GM18951 (cell line): Measurements from ENCODE around the gene SPRY1.

Experiments used
- POLR2A ChIP-seq: IDR thresholded peaks from 4 replicates; pipeline ENCODE4 v1.6.1; 2011; ENCODE audit warnings: mild to moderate bottlenecking; ENCODE audit not compliant: insufficient read length, insufficient read depth; ENCODE audit errors: extremely low read depth
- in situ Hi-C: fragments of 300-500 bp; cut with MboI; formaldehyde crosslinking; loops from one replicate; pipeline ENCODE4 v1.12.0; 2022; ENCODE audit warnings: low sequenced_read_pairs, mixed read lengths, inconsistent platforms; ENCODE audit not compliant: unreplicated experiment

Gene SPRY1, protein sequence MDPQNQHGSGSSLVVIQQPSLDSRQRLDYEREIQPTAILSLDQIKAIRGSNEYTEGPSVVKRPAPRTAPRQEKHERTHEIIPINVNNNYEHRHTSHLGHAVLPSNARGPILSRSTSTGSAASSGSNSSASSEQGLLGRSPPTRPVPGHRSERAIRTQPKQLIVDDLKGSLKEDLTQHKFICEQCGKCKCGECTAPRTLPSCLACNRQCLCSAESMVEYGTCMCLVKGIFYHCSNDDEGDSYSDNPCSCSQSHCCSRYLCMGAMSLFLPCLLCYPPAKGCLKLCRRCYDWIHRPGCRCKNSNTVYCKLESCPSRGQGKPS

GRCh38 chr4:123396307-123397143 lies at the start of gene SPRY1:
Gene SPRY1, plus strand, starts transcription at chr4:123396795. Its CDS starts 4,797 bp downstream, at chr4:123401592.
- in situ Hi-C loops = loop anchor here (10.0 kb wide), 1 partner anchor 268 kb away; no protein-coding TSS in a partner anchor
- peak; percentile 34 for TF ChIP-seq POLR2A

DNA sequence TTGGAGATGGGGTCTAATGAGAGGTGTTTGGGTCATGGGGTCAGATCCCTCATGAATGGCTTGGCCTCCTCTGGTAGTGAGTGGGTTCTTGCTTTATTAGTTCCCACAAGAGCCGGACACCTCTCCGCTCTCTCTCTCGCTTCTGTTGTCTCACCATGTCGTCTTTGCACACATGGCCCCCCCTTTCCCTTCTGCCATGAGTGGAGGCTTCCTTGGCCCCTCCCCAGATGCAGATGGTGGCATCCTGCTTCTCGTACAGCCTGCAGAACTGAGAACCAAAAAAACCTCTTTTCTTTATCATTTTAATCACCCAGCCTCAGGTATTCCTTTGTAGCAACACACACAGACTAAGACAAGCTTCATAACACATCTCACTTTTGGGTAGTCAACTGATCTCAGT lies 49.6 kb upstream of the SPRY1 start:
- TF ChIP-seq POLR2A = no peak
- in situ Hi-C loops = no loop called here

- TF ChIP-seq POLR2A = no peak
- in situ Hi-C loops = no loop called here
Observed at GRCh38 chr4:123348946-123349345, 47.6 kb upstream of the SPRY1 start.

GRCh38 chr4:123349421-123350190 lies 47.0 kb upstream of the SPRY1 start:
- in situ Hi-C loops = no loop called here

GRCh38 chr4:123350191-123350544 lies 46.4 kb upstream of the SPRY1 start:
- TF ChIP-seq POLR2A = no peak
- in situ Hi-C loops = no loop called here

More at GRCh38 chr4:123349421-123350190, 47.0 kb upstream of the SPRY1 start:
- TF ChIP-seq POLR2A = no peak

GRCh38 chr4:123350726-123351125 lies 45.9 kb upstream of the SPRY1 start:
- TF ChIP-seq POLR2A = no peak
- in situ Hi-C loops = no loop called here

DNA sequence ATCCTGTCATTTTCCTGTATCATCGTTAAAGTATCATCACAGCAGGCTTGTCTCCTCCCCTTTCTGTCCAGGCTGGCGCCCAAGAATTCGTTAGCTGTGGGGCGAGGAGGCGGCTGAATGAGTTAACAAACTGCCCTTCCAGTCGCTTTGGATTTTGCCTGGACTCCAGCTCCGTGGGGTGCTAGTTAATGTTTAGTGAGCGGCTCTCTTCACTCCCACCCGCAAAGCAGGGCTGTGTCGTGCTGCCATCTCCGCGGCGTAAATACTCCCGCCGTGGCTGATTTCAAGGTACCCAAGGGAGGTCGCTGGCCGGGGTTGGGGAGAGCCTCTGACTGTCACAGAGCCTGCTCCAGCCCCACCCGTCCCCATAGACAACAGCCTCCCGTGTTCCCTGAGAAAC lies 44.9 kb upstream of the SPRY1 start:
- in situ Hi-C loops = no loop called here

DNA sequence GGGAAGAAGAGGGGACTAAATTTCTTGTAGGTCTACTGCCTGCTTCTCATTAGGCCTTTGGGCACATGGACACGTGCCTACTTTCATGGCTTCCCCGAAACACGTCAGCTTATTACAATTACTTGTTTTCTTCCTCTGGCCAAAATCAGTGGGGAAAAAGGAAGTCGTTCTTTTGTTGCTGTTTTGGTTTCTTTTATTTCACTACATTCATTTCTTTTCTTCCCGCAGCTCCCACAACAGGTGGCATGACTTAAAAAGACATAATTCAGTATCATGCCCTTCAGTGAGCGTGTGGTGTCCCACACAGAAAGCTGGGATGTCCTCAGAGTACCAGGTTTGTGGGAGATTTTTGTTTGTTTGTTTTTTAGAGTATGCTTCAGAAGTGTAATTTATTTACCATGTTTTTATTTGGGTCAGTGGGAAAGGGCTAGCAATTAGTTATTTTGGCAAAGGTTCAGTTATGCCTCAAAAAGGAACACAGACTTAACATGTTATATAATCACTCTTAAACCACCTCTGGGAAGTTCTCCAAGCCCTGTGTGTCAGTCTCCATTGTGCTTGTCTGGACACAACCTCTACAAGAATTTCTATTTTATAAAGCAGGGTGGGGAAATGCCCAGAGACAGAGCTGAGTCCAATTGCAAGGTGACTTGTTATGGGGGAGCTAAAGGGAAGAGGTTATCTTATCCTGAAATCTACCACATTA lies 44.2 kb upstream of the SPRY1 start:
- no peak for TF ChIP-seq POLR2A

More for the DNA sequence above, 44.9 kb upstream of the SPRY1 start:
- TF ChIP-seq POLR2A = no peak

DNA sequence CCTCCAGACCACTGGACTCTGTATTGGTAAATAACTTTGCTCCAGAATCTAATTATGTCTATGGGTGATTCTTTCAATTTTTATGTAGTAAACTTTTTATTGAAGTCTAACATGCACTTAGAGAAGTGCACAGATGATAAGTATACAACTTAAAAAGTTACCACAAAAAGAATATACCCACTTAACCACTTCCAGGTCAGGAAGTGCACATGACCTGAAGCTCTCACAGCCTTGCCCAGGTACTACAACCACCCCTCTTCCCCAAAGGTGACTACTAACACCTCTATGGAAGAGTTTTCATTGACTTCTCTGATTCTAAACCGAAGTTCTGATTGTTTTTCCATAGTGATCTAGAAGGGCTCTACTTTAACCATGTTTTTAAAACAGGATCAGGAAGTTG lies 43.6 kb upstream of the SPRY1 start:
- no peak for TF ChIP-seq POLR2A
- in situ Hi-C loops = no loop called here

More for the DNA sequence above, 44.2 kb upstream of the SPRY1 start:
- in situ Hi-C loops = no loop called here

GRCh38 chr4:123353656-123354055 lies 42.9 kb upstream of the SPRY1 start:
- in situ Hi-C loops = no loop called here
- TF ChIP-seq POLR2A = no peak

DNA sequence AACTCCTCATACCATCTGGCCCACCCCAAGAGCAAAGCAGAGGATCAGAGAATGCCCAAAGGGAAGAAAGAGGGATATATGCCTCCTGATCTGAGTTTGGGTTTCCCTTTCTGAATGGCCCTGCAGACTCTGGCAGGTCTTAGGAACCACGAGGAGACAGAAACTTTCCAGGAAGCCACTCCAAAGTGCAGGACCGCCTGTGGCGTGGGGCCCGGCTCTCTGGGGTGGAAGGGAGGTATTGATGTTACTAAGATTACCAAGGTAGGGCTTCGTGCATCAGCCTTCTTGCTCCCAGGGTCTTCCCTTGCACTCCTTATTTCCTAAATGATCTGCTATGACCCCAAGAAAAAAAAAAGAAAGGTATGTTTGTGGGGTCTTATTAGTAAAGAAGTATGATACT lies 41.9 kb upstream of the SPRY1 start:
- no peak for TF ChIP-seq POLR2A
- in situ Hi-C loops = no loop called here

DNA sequence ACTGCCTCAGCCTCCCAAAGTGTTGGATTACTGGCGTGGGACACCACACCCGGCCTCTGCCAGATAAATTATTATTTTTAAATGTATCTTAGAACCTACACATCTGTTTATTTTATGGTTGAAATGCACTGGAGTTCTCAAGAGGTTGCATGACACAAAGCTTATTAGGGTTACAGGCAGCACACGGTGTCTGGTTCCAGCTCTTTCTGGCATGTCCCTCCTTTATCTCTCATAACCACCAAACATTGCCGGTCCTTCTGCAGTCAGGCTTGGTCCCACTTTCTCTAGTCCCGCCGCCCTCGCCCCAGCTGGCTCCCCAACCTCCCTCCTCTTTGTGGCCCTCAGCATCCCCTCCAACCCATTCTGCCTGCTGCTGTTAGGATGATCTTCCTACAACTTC lies 39.7 kb upstream of the SPRY1 start:
- no peak for TF ChIP-seq POLR2A
- in situ Hi-C loops = no loop called here
